Activated T-helper 17 cell treated with anti-CD3 and anti-CD28 coated beads, Interleukin-2, amount 50 U/mL, for 72 hours (primary cell): ENCODE measurements around the gene SLC45A3. TPM values are rescaled to one million over a fixed set of nuclear protein-coding genes. Genes with fewer than 3 reads are reported as not detected.
"Not testable (repeated sequence)": the region's sequence is repeated elsewhere in the genome, so short reads cannot be mapped to it uniquely, and the experiment has no call there.

Experiments
- ATAC-seq: fragments of 150-1000 bp; cut with Tn5 transposase; replicated peaks from 2 replicates; pipeline ENCODE4 v1.10.0; 2021; ENCODE audit warnings: mild to moderate bottlenecking, moderate library complexity
- H3K27ac Mint-ChIP-seq: one replicate; pipeline ENCODE4 v1.8.0; 2022; ENCODE audit warnings: mixed read lengths
- H3K27me3 Mint-ChIP-seq: one replicate; pipeline ENCODE4 v1.8.0; 2022; ENCODE audit warnings: mixed read lengths
- H3K36me3 Mint-ChIP-seq: one replicate; pipeline ENCODE4 v1.8.0; 2022; ENCODE audit warnings: low read depth, mild to moderate bottlenecking, mixed read lengths
- H3K4me1 Mint-ChIP-seq: one replicate; pipeline ENCODE4 v1.8.0; 2022; ENCODE audit warnings: mixed read lengths
- H3K4me3 Mint-ChIP-seq: one replicate; pipeline ENCODE4 v1.8.0; 2022; ENCODE audit warnings: mild to moderate bottlenecking, mixed read lengths
- H3K9me3 Mint-ChIP-seq: one replicate; pipeline ENCODE4 v1.8.0; 2022; ENCODE audit warnings: mixed read lengths
- total RNA-seq, 2 donors: library from RNA; stranded (reverse); gene quantifications; one replicate each; pipeline ENCODE4 v1.2.3, GENCODE V29; 2022

SLC45A3 gene, protein sequence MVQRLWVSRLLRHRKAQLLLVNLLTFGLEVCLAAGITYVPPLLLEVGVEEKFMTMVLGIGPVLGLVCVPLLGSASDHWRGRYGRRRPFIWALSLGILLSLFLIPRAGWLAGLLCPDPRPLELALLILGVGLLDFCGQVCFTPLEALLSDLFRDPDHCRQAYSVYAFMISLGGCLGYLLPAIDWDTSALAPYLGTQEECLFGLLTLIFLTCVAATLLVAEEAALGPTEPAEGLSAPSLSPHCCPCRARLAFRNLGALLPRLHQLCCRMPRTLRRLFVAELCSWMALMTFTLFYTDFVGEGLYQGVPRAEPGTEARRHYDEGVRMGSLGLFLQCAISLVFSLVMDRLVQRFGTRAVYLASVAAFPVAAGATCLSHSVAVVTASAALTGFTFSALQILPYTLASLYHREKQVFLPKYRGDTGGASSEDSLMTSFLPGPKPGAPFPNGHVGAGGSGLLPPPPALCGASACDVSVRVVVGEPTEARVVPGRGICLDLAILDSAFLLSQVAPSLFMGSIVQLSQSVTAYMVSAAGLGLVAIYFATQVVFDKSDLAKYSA
- under 1 TPM; 0.37 to 0.63 TPM for total RNA-seq

DNA sequence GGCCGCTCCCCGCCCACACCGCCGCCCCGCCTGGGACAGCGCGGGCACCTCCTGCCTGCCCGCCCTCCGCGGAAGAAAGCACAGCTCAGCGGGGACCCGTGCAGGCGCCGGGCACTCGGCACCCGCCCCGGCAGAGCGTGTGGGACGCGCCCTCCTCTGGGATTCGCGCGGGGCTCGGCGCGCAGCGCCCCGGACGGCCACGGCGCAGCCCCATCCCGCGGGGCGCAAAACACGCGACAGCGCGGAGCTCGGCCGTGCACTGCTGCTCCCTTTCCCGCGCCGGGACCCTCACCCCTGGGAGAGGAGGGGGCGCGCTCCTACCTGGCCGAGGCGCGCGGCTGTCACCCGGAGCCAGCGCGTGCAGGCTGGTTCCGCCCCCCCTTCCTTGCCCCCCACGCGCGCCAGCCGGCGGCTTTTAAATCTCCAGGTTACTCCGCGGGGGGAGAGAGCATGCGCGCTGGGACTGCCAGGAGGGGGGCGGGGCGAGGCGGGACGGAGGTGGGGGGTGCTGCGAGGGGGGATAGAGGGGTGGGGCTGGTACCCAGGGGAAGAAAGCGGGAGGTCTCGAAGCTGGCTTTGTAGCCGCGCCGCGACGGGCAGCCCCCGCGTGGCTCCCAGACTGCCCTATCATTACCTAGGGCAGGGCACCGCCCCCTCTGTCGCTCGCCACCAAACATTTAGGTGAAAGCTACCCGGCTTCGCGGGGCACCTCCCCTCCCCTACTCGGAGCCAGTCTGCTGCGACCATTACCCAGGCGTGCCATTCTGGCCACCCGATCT, at the start of gene SLC45A3:
SLC45A3 (minus strand) TSS at position 437 of the 779 bp plus-strand sequence. CDS start 15,853 bp downstream, outside the sequence.
- Mint-ChIP-seq H3K36me3 (no peaks in the 10 kb centered on the region), H3K4me1 (peaks cover 4% of the 10 kb centered on the region), H3K27ac (no peak within 1 kb of the TSS), H3K4me3 (peak within 1 kb of the TSS; percentile 76), H3K27me3 (peaks cover 20% of the 10 kb centered on the region), H3K9me3 (no peaks in the 10 kb centered on the region)
- ATAC-seq, result peak; percentile 84

DNA sequence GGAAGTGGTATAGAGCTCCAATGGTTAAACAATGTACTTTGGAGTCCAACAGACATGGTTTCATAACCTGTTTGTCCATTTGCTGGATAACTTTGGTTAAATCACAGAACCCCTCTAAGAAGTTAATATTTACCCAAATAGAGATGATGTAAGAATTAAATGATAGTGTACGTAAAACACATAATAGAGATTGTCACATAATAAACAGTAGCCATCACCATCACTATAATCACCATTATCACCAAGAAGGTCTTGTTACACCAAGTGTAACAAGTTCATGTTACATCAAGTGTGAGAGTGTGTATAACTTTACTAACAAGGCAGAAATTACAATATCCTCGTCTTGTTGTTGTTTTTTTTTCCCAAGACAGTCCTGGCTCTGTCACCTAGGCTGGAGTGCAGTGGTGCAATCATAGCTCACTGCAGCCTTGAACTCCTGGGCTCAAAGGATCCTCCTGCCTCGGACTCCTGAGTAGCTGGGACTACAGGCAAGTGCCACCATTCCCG, 46.4 kb upstream of the SLC45A3 start:
- Mint-ChIP-seq H3K4me1 (peaks cover 6% of the 10 kb centered on the region), H3K27me3 (no peaks in the 10 kb centered on the region), H3K36me3 (peaks cover 95% of the 10 kb centered on the region), H3K27ac (no peak overlapping the region), H3K9me3 (no peaks in the 10 kb centered on the region), H3K4me3 (no peak overlapping the region)
- ATAC-seq, result no peak

DNA sequence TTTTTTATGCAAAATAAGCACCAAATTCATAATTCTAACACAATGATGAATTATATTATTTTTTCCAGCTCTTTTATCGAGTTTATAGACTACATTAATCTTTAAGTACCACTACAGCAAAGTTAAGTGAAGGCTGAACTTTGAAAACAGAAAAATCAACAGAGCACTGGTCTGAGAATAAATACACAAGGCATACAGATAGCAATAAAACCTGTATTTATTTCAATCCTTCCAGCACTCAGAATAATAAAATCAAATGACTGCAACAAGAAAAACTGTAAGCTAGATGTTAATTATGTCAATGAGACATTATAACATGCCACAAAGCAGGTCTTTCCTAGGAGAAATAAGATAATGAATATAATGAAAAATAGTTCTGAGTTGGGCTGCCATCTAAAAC, 45.2 kb upstream of the SLC45A3 start:
- no peak overlapping the region for H3K4me3 Mint-ChIP-seq
- H3K36me3 Mint-ChIP-seq, result peaks cover 96% of the 10 kb centered on the region
- no peaks in the 10 kb centered on the region for H3K27me3 Mint-ChIP-seq
- H3K4me1 Mint-ChIP-seq, result peaks cover 6% of the 10 kb centered on the region
- H3K27ac Mint-ChIP-seq, result peak overlapping the region; percentile 8
- ATAC-seq, result no peak
- no peaks in the 10 kb centered on the region for H3K9me3 Mint-ChIP-seq

DNA sequence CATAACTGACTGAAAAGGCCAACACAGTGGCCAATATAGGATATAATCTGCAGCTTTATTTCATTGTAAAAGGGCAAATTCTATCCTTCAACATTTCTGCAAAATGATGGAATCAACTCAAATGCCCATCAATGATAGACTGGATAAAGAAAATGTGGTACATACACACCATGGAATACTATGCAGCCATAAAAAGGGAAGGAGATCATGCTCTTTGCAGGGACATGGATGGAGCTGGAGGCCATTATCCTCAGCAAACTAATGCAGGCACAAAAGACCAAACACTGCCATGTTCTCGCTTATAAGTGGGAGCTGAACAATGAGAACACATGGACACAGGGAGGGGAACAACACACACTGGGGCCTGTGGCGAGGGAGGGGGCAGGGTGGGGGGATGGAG, 40.4 kb upstream of the SLC45A3 start:
- H3K4me1 Mint-ChIP-seq, result peaks cover 19% of the 10 kb centered on the region
- peaks cover 97% of the 10 kb centered on the region for H3K36me3 Mint-ChIP-seq
- H3K27ac Mint-ChIP-seq, ATAC-seq, H3K4me3 Mint-ChIP-seq, H3K27me3 Mint-ChIP-seq, H3K9me3 Mint-ChIP-seq: not testable (repeated sequence)

DNA sequence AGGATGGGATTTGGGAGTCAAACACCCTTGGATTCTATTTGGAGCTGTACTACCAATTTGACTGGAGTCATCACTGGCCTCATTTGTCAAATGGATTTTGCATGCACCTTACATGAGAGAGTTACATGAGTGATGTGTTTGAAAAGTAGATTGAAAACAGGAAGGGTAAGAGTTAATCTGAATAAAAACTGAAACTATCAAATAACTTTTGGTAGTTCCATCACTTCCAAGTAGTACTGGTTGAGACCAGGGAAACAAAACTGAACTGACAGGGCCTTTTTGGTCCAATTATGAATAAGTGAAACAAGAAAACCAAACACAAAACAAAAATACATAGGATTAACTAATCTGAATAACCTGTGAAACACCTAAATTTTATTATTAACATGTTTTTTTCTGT, 39.5 kb upstream of the SLC45A3 start:
- H3K9me3 Mint-ChIP-seq, result no peaks in the 10 kb centered on the region
- H3K36me3 Mint-ChIP-seq, result peaks cover 97% of the 10 kb centered on the region
- ATAC-seq, result peak; percentile 89
- peak overlapping the region; percentile 27 for H3K4me3 Mint-ChIP-seq
- no peaks in the 10 kb centered on the region for H3K27me3 Mint-ChIP-seq
- H3K27ac Mint-ChIP-seq, result peak overlapping the region; percentile 53
- H3K4me1 Mint-ChIP-seq, result peaks cover 19% of the 10 kb centered on the region

DNA sequence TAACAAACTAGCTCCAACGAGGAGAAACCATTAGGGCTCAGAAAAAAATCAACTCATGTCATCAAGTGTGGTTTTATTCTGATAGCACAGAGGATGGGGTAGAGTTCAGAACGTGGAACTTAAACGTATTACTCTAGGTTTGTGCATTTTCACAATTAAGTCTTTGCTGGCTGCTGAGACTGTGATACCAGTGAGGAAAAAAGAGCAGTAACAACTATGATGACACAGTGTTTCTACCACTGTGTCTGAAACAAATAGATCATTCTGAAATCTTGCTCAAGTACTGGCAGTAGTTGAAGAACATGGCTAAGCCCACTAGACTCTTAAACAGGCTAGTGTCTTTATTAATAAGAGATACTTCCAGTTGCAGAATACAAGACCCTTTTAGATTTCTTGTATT, 38.7 kb upstream of the SLC45A3 start:
- Mint-ChIP-seq H3K4me1 (peaks cover 19% of the 10 kb centered on the region), H3K27ac (peak overlapping the region; percentile 53), H3K36me3 (peaks cover 92% of the 10 kb centered on the region), H3K9me3 (no peaks in the 10 kb centered on the region), H3K4me3 (no peak overlapping the region), H3K27me3 (no peaks in the 10 kb centered on the region)
- ATAC-seq, result peak; percentile 52

DNA sequence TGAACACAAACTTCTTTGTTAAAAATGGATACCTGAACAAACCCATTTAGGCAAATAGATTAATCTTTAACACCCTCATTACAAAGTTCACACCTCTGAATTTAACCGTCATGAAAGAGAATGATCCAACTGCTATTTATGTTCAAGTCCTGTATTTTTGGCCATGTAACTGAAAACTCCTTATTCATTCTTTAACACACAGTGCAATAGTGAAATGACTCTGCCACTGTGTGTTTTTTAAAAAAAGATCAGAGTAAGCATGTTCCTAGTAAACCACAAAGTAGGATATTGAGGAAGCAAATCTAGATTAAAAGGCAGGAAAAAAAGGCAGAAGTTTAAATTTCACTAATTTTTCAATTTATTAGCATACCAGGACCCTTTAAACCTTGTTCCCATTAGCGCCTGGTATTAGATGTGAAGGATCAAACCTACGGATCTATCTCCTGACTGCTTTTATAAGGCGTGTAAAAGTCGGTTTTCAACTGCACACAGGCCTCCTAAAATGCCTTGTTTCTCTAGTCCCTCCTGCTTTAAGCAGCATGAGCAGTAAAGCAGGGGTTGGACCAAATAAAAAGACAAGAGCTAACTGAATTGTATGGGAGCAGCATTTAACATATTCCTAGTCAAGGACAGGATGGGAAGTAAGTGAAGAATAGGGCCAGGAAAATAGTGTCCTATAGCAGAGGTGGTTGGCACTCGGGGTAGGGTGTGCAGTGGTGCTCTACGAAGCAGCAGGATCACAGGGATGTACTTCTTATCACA, 36.2 kb upstream of the SLC45A3 start:
- peaks cover 22% of the 10 kb centered on the region for H3K4me1 Mint-ChIP-seq
- no peaks in the 10 kb centered on the region for H3K27me3 Mint-ChIP-seq
- H3K4me3 Mint-ChIP-seq, result no peak overlapping the region
- H3K9me3 Mint-ChIP-seq, result no peaks in the 10 kb centered on the region
- ATAC-seq, result no peak
- H3K36me3 Mint-ChIP-seq, result peaks cover 71% of the 10 kb centered on the region
- no peak overlapping the region for H3K27ac Mint-ChIP-seq

DNA sequence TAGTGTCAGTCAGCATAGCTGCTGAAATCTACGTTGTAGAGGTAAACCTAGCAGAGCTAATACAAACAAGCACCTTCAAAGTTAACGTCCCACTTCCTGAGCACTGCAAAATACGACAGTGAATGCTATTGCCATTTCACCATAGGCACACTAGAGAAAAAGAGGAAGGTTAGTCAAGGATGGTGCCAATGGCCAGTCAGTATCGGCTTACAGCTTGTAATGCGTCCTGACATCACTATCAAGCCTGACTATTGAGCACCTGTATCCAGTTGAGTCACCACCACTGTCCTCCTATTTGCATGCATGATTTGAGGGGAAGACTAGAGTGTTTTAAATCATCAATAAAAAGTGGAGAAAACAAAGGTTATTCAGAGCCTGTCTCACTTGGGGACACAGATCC, 35.3 kb upstream of the SLC45A3 start:
- Mint-ChIP-seq H3K9me3 (no peaks in the 10 kb centered on the region), H3K27ac (peak overlapping the region; percentile 36), H3K27me3 (no peaks in the 10 kb centered on the region), H3K36me3 (peaks cover 71% of the 10 kb centered on the region), H3K4me1 (peaks cover 28% of the 10 kb centered on the region), H3K4me3 (no peak overlapping the region)
- no peak for ATAC-seq

DNA sequence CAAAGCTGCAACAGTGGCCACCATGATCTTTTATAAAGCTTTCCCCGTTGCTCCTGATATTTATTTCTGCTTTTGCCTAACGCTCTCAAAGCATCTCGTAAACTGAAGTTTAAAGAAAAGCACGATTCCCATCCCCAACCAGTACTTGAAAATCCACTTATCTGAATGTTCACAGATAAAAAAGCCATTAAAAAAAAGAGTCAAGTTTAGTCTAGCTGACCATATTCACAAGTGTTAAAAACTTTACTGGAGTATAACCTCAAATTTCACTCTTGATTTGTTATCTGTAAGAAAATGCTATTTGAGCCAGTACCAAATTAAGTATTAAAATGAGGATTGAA, 34.6 kb upstream of the SLC45A3 start:
- Mint-ChIP-seq H3K4me3 (no peak overlapping the region), H3K27ac (peak overlapping the region; percentile 36), H3K4me1 (peaks cover 24% of the 10 kb centered on the region), H3K27me3 (no peaks in the 10 kb centered on the region), H3K9me3 (no peaks in the 10 kb centered on the region), H3K36me3 (peaks cover 71% of the 10 kb centered on the region)
- no peak for ATAC-seq

DNA sequence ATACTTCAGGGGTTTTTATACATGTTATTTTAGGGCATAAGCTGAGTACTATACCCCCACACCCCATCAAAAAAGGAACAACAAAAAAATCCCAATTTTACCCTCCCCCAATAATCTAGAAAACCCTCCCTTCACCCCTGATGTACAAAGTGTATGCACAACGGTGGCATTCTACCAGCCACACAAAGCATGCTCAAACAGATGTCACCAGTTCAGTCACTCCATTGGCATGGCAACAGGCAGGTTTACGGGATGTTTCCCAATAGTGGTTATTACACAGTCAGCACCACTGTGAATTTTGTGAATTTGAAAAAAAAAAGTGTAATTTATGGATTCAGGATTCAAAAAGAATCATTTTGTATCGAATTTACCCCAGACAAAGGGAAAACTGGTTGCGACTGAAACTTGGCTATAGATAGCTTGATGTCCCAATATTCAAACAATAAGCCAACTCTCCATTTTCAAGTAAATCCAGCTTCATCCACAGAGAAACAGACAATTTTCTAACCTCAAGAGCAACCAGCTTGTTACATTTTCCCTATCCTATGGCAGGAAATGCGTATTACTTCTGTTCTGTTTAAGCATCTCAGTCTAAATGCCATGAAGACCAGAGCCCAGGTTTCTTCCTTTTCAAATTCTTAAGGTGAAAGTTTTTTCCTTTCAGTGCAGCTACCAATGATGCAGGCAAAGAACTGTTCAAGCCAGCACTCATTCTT, 34.0 kb upstream of the SLC45A3 start:
- Mint-ChIP-seq H3K27me3 (no peaks in the 10 kb centered on the region), H3K27ac (no peak overlapping the region), H3K4me1 (peaks cover 19% of the 10 kb centered on the region), H3K4me3 (no peak overlapping the region), H3K9me3 (no peaks in the 10 kb centered on the region), H3K36me3 (peaks cover 70% of the 10 kb centered on the region)
- ATAC-seq, result no peak

DNA sequence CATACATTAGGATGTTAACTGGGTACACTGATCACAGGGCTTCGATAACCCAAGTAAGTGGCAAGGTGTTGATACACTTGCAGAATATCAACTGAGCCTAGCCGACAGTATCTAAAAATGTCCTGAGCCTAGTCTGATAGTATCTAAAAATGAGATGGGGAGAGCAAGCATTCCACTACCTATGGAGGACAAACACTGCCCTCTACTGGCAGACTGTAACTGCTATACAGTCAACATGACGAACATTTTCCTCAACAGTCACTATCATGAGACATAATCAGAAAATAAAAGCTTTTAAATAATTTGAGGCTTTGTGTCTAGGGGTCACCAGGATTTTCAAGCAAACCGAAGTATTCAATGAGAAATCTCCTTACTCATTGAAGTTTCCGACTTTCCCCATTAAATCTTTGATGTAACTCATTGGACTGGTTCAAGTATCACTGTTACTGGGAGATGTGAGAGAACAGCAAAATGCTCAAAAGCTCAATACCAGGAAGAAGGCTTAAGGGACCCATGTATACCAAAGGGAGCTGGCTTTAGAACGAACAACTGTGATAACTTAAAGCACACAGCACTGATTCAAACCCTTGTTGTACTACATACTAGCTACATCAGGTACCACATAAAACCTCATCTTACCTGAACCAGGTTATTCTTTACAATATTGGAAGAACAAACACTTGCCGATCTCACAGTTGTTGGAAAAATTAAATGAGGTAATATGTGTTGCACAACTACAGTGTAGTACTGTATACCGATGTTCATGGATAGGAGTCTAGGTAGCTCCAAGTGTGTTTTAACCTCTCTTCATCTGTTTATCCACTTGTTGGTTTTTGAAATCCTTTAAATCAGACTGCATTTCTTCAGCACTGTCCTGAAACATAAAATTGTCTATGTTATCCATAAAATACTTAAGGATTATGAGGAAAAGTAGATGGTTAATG, 31.1 kb upstream of the SLC45A3 start:
- Mint-ChIP-seq H3K9me3 (no peaks in the 10 kb centered on the region), H3K4me3 (no peak overlapping the region), H3K36me3 (peaks cover 52% of the 10 kb centered on the region), H3K4me1 (peaks cover 13% of the 10 kb centered on the region), H3K27me3 (no peaks in the 10 kb centered on the region), H3K27ac (peak overlapping the region; percentile 80)
- peak; percentile 88 for ATAC-seq

DNA sequence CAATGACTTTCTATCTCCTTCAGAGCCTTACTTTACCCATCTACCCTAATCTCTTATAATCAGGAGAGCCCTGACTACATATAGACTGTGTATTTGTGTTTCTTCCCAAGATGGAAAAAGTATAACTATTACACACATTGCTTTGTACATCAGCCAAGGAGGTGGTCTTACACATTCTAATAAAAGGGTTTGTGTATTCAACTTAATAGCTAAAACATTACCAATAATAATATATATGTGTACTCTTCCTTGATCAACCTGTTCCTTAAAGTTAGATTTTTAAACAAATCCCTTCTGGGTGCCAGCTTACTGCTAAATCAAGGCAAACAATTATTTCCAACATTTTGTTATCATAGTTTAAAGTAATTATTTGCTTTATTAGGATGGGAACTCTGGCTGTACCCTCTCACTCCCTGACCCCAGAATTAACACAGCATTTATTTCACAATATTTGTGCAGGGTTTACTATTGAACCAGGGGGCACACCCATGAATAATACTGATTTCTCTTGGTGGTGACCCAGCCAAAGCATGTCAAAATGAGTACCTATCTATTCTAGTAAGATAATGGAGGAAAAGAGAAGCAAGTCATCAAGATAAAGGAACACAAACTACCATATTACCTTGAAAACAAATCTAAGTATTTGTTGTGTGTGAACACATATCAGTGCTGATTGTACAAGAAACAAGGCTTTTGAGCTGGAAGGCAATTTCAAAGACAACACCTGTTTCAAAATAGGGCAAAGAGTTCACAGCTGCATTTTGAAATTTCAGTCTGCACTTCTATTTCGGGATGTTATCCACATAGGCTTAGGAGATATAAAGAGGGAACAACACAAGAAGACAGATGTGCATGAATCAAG, 30.1 kb upstream of the SLC45A3 start:
- no peak for ATAC-seq
- Mint-ChIP-seq H3K27ac (no peak overlapping the region), H3K36me3 (peaks cover 42% of the 10 kb centered on the region), H3K4me1 (peaks cover 13% of the 10 kb centered on the region), H3K27me3 (no peaks in the 10 kb centered on the region), H3K9me3 (no peaks in the 10 kb centered on the region), H3K4me3 (no peak overlapping the region)
